Stimulated activated naive CD8-positive, alpha-beta T cell treated with anti-CD3 and anti-CD28 coated beads, Interleukin-15, Interleukin-2, amounts not matched to agents 100 U/mL and 50 U/mL, for 24 hours (primary cell): ENCODE results near the gene SIRT3.

Experiments used
- ATAC-seq: fragments of 150-1000 bp; cut with Tn5 transposase; one replicate; pipeline ENCODE4 v1.10.0; 2021
- DNase-seq: peaks from one replicate; pipeline ENCODE4 v3.0.0; 2021

SIRT3 gene

GRCh38 chr11:270451-271318 lies 34.5 kb upstream of the SIRT3 start:
- DNase-seq (no peak), ATAC-seq (no peak)

- ATAC-seq (peak; percentile 44), DNase-seq (peak; percentile 53)
These were observed 33.2 kb upstream of the SIRT3 start for GRCh38 chr11:269146-269890.

- ATAC-seq = peak; percentile 7
- DNase-seq = peak; percentile 59
These were observed 32.6 kb upstream of the SIRT3 start for GRCh38 chr11:268716-269145.

GRCh38 chr11:267491-267994 lies 31.4 kb upstream of the SIRT3 start:
- DNase-seq = peak; percentile 75
- ATAC-seq = peak; percentile 25

- ATAC-seq = peak; percentile 82
- peak; percentile 61 for DNase-seq
These were observed 30.7 kb upstream of the SIRT3 start for GRCh38 chr11:266676-267439.

GRCh38 chr11:261624-262023 lies 25.5 kb upstream of the SIRT3 start:
- ATAC-seq = no peak
- no peak for DNase-seq

GRCh38 chr11:259413-259812 lies 23.3 kb upstream of the SIRT3 start:
- DNase-seq = no peak
- no peak for ATAC-seq

- DNase-seq (no peak), ATAC-seq (no peak)
These were observed 21.8 kb upstream of the SIRT3 start for GRCh38 chr11:257766-258493.

GRCh38 chr11:256952-257737 lies 21.0 kb upstream of the SIRT3 start:
- ATAC-seq (no peak), DNase-seq (no peak)

- DNase-seq (no peak), ATAC-seq (no peak)
These were observed 19.7 kb upstream of the SIRT3 start for GRCh38 chr11:255816-256215.

- ATAC-seq (no peak), DNase-seq (no peak)
These were observed 19.0 kb upstream of the SIRT3 start for GRCh38 chr11:255176-255575.

- ATAC-seq = no peak
- DNase-seq = no peak
These were observed 17.7 kb upstream of the SIRT3 start for GRCh38 chr11:253886-254270.

- DNase-seq (no peak), ATAC-seq (no peak)
These were observed 17.2 kb upstream of the SIRT3 start for GRCh38 chr11:253160-253885.

- DNase-seq = no peak
- ATAC-seq = no peak
These were observed 16.5 kb upstream of the SIRT3 start for GRCh38 chr11:252666-253065.

- no peak for ATAC-seq
These were observed 15.4 kb upstream of the SIRT3 start for GRCh38 chr11:251550-251949.

GRCh38 chr11:250740-251299 lies 14.7 kb upstream of the SIRT3 start:
- ATAC-seq = peak; percentile 85

More at GRCh38 chr11:251550-251949, 15.4 kb upstream of the SIRT3 start:
- no peak for DNase-seq

GRCh38 chr11:250274-250673 lies 14.1 kb upstream of the SIRT3 start:
- no peak for DNase-seq
- no peak for ATAC-seq

More at GRCh38 chr11:250740-251299, 14.7 kb upstream of the SIRT3 start:
- DNase-seq = peak; percentile 78

- DNase-seq = no peak
- peak; percentile 44 for ATAC-seq
These were observed 12.9 kb upstream of the SIRT3 start for GRCh38 chr11:249062-249461.

GRCh38 chr11:244376-244775 lies 8.2 kb upstream of the SIRT3 start:
- no peak for DNase-seq
- ATAC-seq = no peak

- no peak for ATAC-seq
- no peak for DNase-seq
These were observed 5.5 kb upstream of the SIRT3 start for GRCh38 chr11:241634-242033.
